SK-N-SH (cell line): ENCODE data around the gene S100A13. TPM values are rescaled to one million over a fixed set of nuclear protein-coding genes. Genes with fewer than 3 reads are reported as not detected.

Experiments
- CTCF ChIA-PET: fragments of 300-600, 350-600 bp; formaldehyde crosslinking; extraction: SDS; loops from one replicate; lab custom pipeline; 2021; lab: Yijun Ruan, JAX
- POLR2A ChIA-PET: fragments of 350-600 bp; sonication (Branson Sonifier 250); formaldehyde crosslinking; extraction: SDS; loops from one replicate; lab custom pipeline; 2020; ENCODE audit warnings: antibody characterized with exemption, inconsistent platforms; lab: Yijun Ruan, JAX
- DNase-seq: peaks from one replicate; pipeline ENCODE4 v3.0.0; 2012
- H2AFZ ChIP-seq: fragments of 200-600 bp; sonication (generic); 2 replicates; pipeline ENCODE4 v1.8.1; 2016; ENCODE audit warnings: antibody characterized with exemption, mild to moderate bottlenecking, low read depth
- H3F3A ChIP-seq: fragments of 200-600 bp; sonication (generic); replicated peaks from 2 replicates; pipeline ENCODE3; 2016; ENCODE audit warnings: antibody characterized with exemption, mild to moderate bottlenecking; ENCODE audit not compliant: insufficient read depth
- H3K27ac ChIP-seq, 2 experiments: fragments of 200-500 bp in 1 of 2; fragments of 200-600 bp in 1 of 2; sonication (Bioruptor generic) in 1 of 2; sonication (generic), shearing (Covaris generic) in 1 of 2; 2 replicates each; pipeline versions ENCODE4 v1.5.1 to v1.6.1; 2014 to 2016; ENCODE audit warnings: low read depth in 2 of 2, inconsistent platforms in 1 of 2, low read length in 1 of 2, mild to moderate bottlenecking in 1 of 2, mixed read lengths in 1 of 2
- H3K27me3 ChIP-seq: fragments of 200-600 bp; sonication (generic), shearing (Covaris generic); 2 replicates; pipeline ENCODE4 v1.6.1; 2016; ENCODE audit warnings: mixed run types; ENCODE audit not compliant: insufficient read depth
- H3K36me3 ChIP-seq, 2 experiments: fragments of 200-500 bp in 1 of 2; fragments of 200-600 bp in 1 of 2; sonication (Bioruptor generic) in 1 of 2; sonication (generic) in 1 of 2; replicated peaks in 1 of 2; 2 replicates each; pipeline versions ENCODE3 to v1.5.1; 2014 to 2016; ENCODE audit warnings: low read length in 1 of 2, mild to moderate bottlenecking in 1 of 2; ENCODE audit not compliant: insufficient read depth in 2 of 2, control insufficient read depth in 1 of 2
- H3K4me1 ChIP-seq, 2 experiments: fragments of 200-500 bp in 1 of 2; fragments of 200-600 bp in 1 of 2; sonication (Bioruptor generic) in 1 of 2; sonication (generic), shearing (Covaris generic) in 1 of 2; 2 replicates each; pipeline versions ENCODE4 v1.5.1 to v1.6.1; 2014 to 2016; ENCODE audit warnings: low read depth in 1 of 2, low read length in 1 of 2, mixed run types in 1 of 2; ENCODE audit not compliant: insufficient read depth in 2 of 2, control insufficient read depth in 1 of 2
- H3K4me2 ChIP-seq: fragments of 200-600 bp; sonication (generic), shearing (Covaris generic); 2 replicates; pipeline ENCODE4 v1.6.1; 2017; ENCODE audit warnings: mixed run types
- H3K4me3 ChIP-seq, 2 experiments: fragments of 200-500 bp in 1 of 2; fragments of 200-600 bp in 1 of 2; sonication (Bioruptor generic) in 1 of 2; sonication (generic), shearing (Covaris generic) in 1 of 2; 2 replicates each; pipeline versions ENCODE4 v1.5.1 to v1.8.1; 2014 to 2016; ENCODE audit warnings: low read depth in 2 of 2, inconsistent platforms in 1 of 2, low read length in 1 of 2, mild to moderate bottlenecking in 1 of 2, mixed read lengths in 1 of 2, moderate library complexity in 1 of 2
- H3K79me2 ChIP-seq: fragments of 200-600 bp; sonication (generic); 2 replicates; pipeline ENCODE4 v1.8.1; 2017; ENCODE audit warnings: mild to moderate bottlenecking; ENCODE audit not compliant: insufficient read depth
- H3K9ac ChIP-seq: fragments of 200-600 bp; sonication (generic); 2 replicates; pipeline ENCODE4 v1.6.1; 2017; ENCODE audit warnings: mixed run types
- H3K9me2 ChIP-seq: fragments of 200-600 bp; sonication (generic); 2 replicates; pipeline ENCODE4 v1.6.1; 2017; ENCODE audit warnings: mixed run types
- H3K9me3 ChIP-seq: fragments of 200-600 bp; sonication (generic); 2 replicates; pipeline ENCODE4 v1.6.1; 2017; ENCODE audit warnings: mixed run types, mild to moderate bottlenecking, moderate library complexity
- H4K20me1 ChIP-seq: fragments of 200-600 bp; sonication (generic); 2 replicates; pipeline ENCODE4 v1.6.1; 2017; ENCODE audit warnings: mild to moderate bottlenecking, mixed run types; ENCODE audit not compliant: insufficient read depth
- CHD2 ChIP-seq: fragments of 150-350 bp; IDR thresholded peaks from 2 replicates; pipeline ENCODE4 v1.6.1; 2018; ENCODE audit warnings: low read length; ENCODE audit not compliant: partially characterized antibody
- CTCF ChIP-seq: fragments of 200-600 bp; sonication (generic); IDR thresholded peaks from 2 replicates; pipeline ENCODE4 v1.6.1; 2017; ENCODE audit warnings: antibody characterized with exemption, mild to moderate bottlenecking, moderate library complexity
- ELF1 ChIP-seq: IDR thresholded peaks from 2 replicates; pipeline ENCODE4 v1.4.0; 2012
- EP300 ChIP-seq, 2 experiments: IDR thresholded peaks; 2 replicates each; pipeline versions ENCODE4 v1.4.0 to v1.6.1; 2012; ENCODE audit warnings: borderline replicate concordance in 1 of 2, low read depth in 1 of 2, low read length in 1 of 2
- FOXJ3 ChIP-seq: sonication (generic); formaldehyde crosslinking; IDR thresholded peaks from 2 replicates; pipeline ENCODE4 v1.5.1; 2020; ENCODE audit warnings: mild to moderate bottlenecking, missing genetic modification reagents
- GABPA ChIP-seq: IDR thresholded peaks from 2 replicates; pipeline ENCODE4 v1.4.0; 2012; ENCODE audit warnings: low read depth, mild to moderate bottlenecking
- MAX ChIP-seq: IDR thresholded peaks from 2 replicates; pipeline ENCODE4 v1.4.0; 2012; ENCODE audit warnings: low read depth
- MEF2A ChIP-seq: IDR thresholded peaks from 2 replicates; pipeline ENCODE4 v1.4.0; 2012; ENCODE audit warnings: low read depth, borderline replicate concordance
- MXI1 ChIP-seq: IDR thresholded peaks from 2 replicates; pipeline ENCODE4 v1.6.1; 2012; ENCODE audit warnings: mild to moderate bottlenecking, low read depth, low read length, improper control_type of control experiment
- NRF1 ChIP-seq: IDR thresholded peaks from 2 replicates; pipeline ENCODE4 v1.6.1; 2012; ENCODE audit warnings: low read depth, mild to moderate bottlenecking, low read length
- PBX3 ChIP-seq: IDR thresholded peaks from 2 replicates; pipeline ENCODE4; 2012
- RAD21 ChIP-seq: IDR thresholded peaks from 2 replicates; pipeline ENCODE4 v1.6.1; 2012; ENCODE audit warnings: mild to moderate bottlenecking, low read length
- RFX5 ChIP-seq: IDR thresholded peaks from 2 replicates; pipeline ENCODE4 v1.6.1; 2012; ENCODE audit warnings: mild to moderate bottlenecking, improper control_type of control experiment, low read length
- SIN3A ChIP-seq: IDR thresholded peaks from 2 replicates; pipeline ENCODE4 v1.6.1; 2012; ENCODE audit warnings: low read depth, mild to moderate bottlenecking, low read length, moderate library complexity, borderline replicate concordance
- SMC3 ChIP-seq: IDR thresholded peaks from 2 replicates; pipeline ENCODE4 v1.6.1; 2012; ENCODE audit warnings: low read depth, low read length, improper control_type of control experiment
- TEAD4 ChIP-seq: IDR thresholded peaks from 2 replicates; pipeline ENCODE4 v1.4.0; 2012; ENCODE audit warnings: mild to moderate bottlenecking, borderline replicate concordance; ENCODE audit not compliant: insufficient read depth
- USF1 ChIP-seq: IDR thresholded peaks from 2 replicates; pipeline ENCODE4 v1.4.0; 2012; ENCODE audit warnings: low read depth, borderline replicate concordance
- USF2 ChIP-seq: fragments of 150-350 bp; IDR thresholded peaks from 2 replicates; pipeline ENCODE4 v1.6.1; 2017; ENCODE audit warnings: antibody characterized with exemption, low read length, low read depth, borderline replicate concordance
- YY1 ChIP-seq: IDR thresholded peaks from 2 replicates; pipeline ENCODE4 v1.4.0; 2012; ENCODE audit warnings: low read depth, mild to moderate bottlenecking
- WGBS: methylation state at CpG from one replicate; pipeline ENCODE4 v1.1.6; 2017; ENCODE audit warnings: low lambda C conversion rate; 5-methylcytosine and 5-hydroxymethylcytosine counted together
- polyA plus RNA-seq, 3 experiments: library from polyadenylated mRNA; depleted of rRNA; stranded (reverse); fragments of >200 nt; gene quantifications; 2 replicates each; pipeline ENCODE4 v1.2.3, GENCODE V29; 2012

S100A13 gene
- polyA plus RNA-seq, 1 of the 3 experiments (the other 2 are of a cell fraction) = 12.3 TPM

- Histone ChIP-seq H3K27me3 (no peaks in the 10 kb centered on the region), H3K4me1 (peaks cover 0 to 4% of the 10 kb centered on the region in 2 experiments; a peak in 1 of 4 replicates)
- POLR2A ChIA-PET = interaction anchor here (1.3 kb wide), 1 partner anchor 15 kb away, joined by 3 read pairs; the partner anchor contains the start of gene CHTOP
- no peak for TF ChIP-seq GABPA
- no peak for TF ChIP-seq YY1
- TF ChIP-seq, all 33 proteins: peak for 0
- CTCF ChIA-PET = interaction anchor here (0.6 to 8.0 kb wide), 7 partner anchors 9 to 109 kb away, joined by 3 to 100 read pairs (median 4); partner anchors contain the start of genes S100A1 and S100A13
- H4K20me1 ChIP-seq = no peaks in the 10 kb centered on the region
- H2AFZ ChIP-seq = no peak overlapping the region
- H3K36me3 ChIP-seq = no peaks in the 10 kb centered on the region
- peaks cover 4% of the 10 kb centered on the region for H3F3A ChIP-seq
- no peak overlapping the region for H3K9ac ChIP-seq
- no peak overlapping the region for H3K4me3 ChIP-seq
- no peaks in the 10 kb centered on the region for H3K9me2 ChIP-seq
- no peaks in the 10 kb centered on the region for H3K9me3 ChIP-seq
- H3K79me2 ChIP-seq = no peaks in the 10 kb centered on the region
- no peak overlapping the region for H3K4me2 ChIP-seq
- WGBS = 98% methylated on average over 5 of the region's 6 CpGs
- DNase-seq = no peak
- H3K27ac ChIP-seq = no peak overlapping the region
Observed at GRCh38 chr1:153619171-153619570, 8.1 kb downstream of the S100A13 start.

GRCh38 chr1:153617663-153618062, 9.6 kb downstream of the S100A13 start:
- Histone ChIP-seq H3K4me2 (no peak overlapping the region), H3K9me3 (no peaks in the 10 kb centered on the region), H3K4me3 (no peak overlapping the region), H3K27ac (no peak overlapping the region), H3K79me2 (peaks cover 7% of the 10 kb centered on the region; the same call in 1 of the 2 replicates), H3K36me3 (no peaks in the 10 kb centered on the region), H3K9me2 (no peaks in the 10 kb centered on the region), H3K27me3 (no peaks in the 10 kb centered on the region), H3F3A (no peaks in the 10 kb centered on the region), H3K9ac (no peak overlapping the region), H2AFZ (peak overlapping the region; percentile 61; the same call in 1 of the 2 replicates), H3K4me1 (peaks cover 0 to 4% of the 10 kb centered on the region in 2 experiments; a peak in 1 of 4 replicates), H4K20me1 (no peaks in the 10 kb centered on the region)
- WGBS = 20% methylated on average over 1 of the region's 6 CpGs
- CTCF ChIA-PET = interaction anchor here (0.7 to 8.0 kb wide), 22 partner anchors 9 to 265 kb away, joined by 3 to 100 read pairs (median 4); partner anchors contain the start of genes CHTOP, S100A1 and S100A13
- peak; percentile 82 for DNase-seq
- POLR2A ChIA-PET = no interaction called here
- TF ChIP-seq FOXJ3 (CRISPR knock-in tag) = no peak
- TF ChIP-seq CHD2 = no peak
- TF ChIP-seq NRF1 = no peak
- peak; percentile 47; the same call in 1 of the 2 replicates for TF ChIP-seq MXI1
- TF ChIP-seq MEF2A = no peak
- TF ChIP-seq YY1 = no peak
- TF ChIP-seq ELF1 = no peak
- TF ChIP-seq USF1 = no peak
- TF ChIP-seq SMC3 = peak; percentile 84
- TF ChIP-seq MAX = peak; percentile 49; the same call in 1 of the 2 replicates
- TF ChIP-seq GABPA = no peak
- TF ChIP-seq TEAD4 = no peak
- no peak for TF ChIP-seq PBX3
- TF ChIP-seq RFX5 = no peak
- TF ChIP-seq SIN3A = peak; percentile 49; the same call in 1 of the 2 replicates
- TF ChIP-seq RAD21 = peak; percentile 64
- no peak for TF ChIP-seq EP300 (IDR thresholded peaks at IDR 0.05; ENCODE audit: borderline replicate concordance in 1 of 2, low read depth in 1 of 2, low read length in 1 of 2)
- TF ChIP-seq CTCF = peak; percentile 81
- no peak for TF ChIP-seq USF2
